Mesendoderm (in vitro differentiated cells): ENCODE results near the gene EGLN2.
"Not testable (repeated sequence)": the region's sequence is repeated elsewhere in the genome, so short reads cannot be mapped to it uniquely, and the experiment has no call there.

Experiments used
- DNase-seq: peaks from one replicate; pipeline ENCODE4 v3.0.0; 2013
- H2AK5ac ChIP-seq: 2 replicates; pipeline ENCODE4 v1.6.1; 2013; ENCODE audit warnings: low read length, inconsistent platforms
- H2BK120ac ChIP-seq: 2 replicates; pipeline ENCODE4 v1.6.1; 2013; ENCODE audit warnings: low read depth, mild to moderate bottlenecking, low read length, moderate library complexity, mixed read lengths
- H2BK15ac ChIP-seq: replicated peaks from 2 replicates; pipeline ENCODE4 v1.6.1; 2013; ENCODE audit warnings: low read depth, mild to moderate bottlenecking, moderate library complexity
- H2BK5ac ChIP-seq: 2 replicates; pipeline ENCODE4 v1.6.1; 2013; ENCODE audit warnings: low read length, inconsistent platforms
- H3K18ac ChIP-seq: 2 replicates; pipeline ENCODE4 v1.6.1; 2013; ENCODE audit warnings: mild to moderate bottlenecking, low read length, mixed read lengths
- H3K23ac ChIP-seq: one replicate; pipeline ENCODE4 v1.6.1; 2013; ENCODE audit warnings: low read length
- H3K27ac ChIP-seq: 2 replicates; pipeline ENCODE4 v1.5.1; 2013; ENCODE audit warnings: low read depth, mild to moderate bottlenecking, inconsistent platforms, low read length, moderate library complexity
- H3K27me3 ChIP-seq: 2 replicates; pipeline ENCODE4 v1.6.1; 2013; ENCODE audit warnings: low read length, control low read depth, mild to moderate bottlenecking, inconsistent platforms; ENCODE audit not compliant: insufficient read depth, poor library complexity
- H3K36me3 ChIP-seq: 2 replicates; pipeline ENCODE4 v1.6.1; 2013; ENCODE audit warnings: low read length, inconsistent platforms; ENCODE audit not compliant: control insufficient read depth, insufficient read depth
- H3K4ac ChIP-seq: one replicate; pipeline ENCODE4 v1.6.1; 2013; ENCODE audit warnings: low read depth, mild to moderate bottlenecking, low read length, moderate library complexity
- H3K4me1 ChIP-seq: 2 replicates; pipeline ENCODE4 v1.6.1; 2013; ENCODE audit warnings: low read depth, low read length, inconsistent platforms; ENCODE audit not compliant: control insufficient read depth
- H3K4me2 ChIP-seq: 2 replicates; pipeline ENCODE4 v1.6.1; 2013; ENCODE audit warnings: low read length
- H3K4me3 ChIP-seq: 2 replicates; pipeline ENCODE4 v1.5.1; 2013; ENCODE audit warnings: mild to moderate bottlenecking, low read length
- H3K56ac ChIP-seq: one replicate; pipeline ENCODE4 v1.6.1; 2013; ENCODE audit warnings: low read length
- H3K79me1 ChIP-seq: 2 replicates; pipeline ENCODE4 v1.6.1; 2013; ENCODE audit warnings: low read length, inconsistent platforms
- H3K79me2 ChIP-seq: 2 replicates; pipeline ENCODE4 v1.6.1; 2013; ENCODE audit warnings: mild to moderate bottlenecking, low read length; ENCODE audit not compliant: control insufficient read depth, insufficient read depth
- H3K9ac ChIP-seq: 2 replicates; pipeline ENCODE4 v1.6.1; 2013; ENCODE audit warnings: low read length, inconsistent platforms
- H4K5ac ChIP-seq: one replicate; pipeline ENCODE4 v1.6.1; 2013; ENCODE audit warnings: low read length
- H4K8ac ChIP-seq: one replicate; pipeline ENCODE4 v1.6.1; 2013; ENCODE audit warnings: low read depth, mild to moderate bottlenecking, control low read depth, low read length, moderate library complexity
- WGBS: extraction: QIAGEN DNeasy Blood & Tissue Kit; methylation state at CpG from one replicate; pipeline ENCODE4 v1.1.7; 2013; ENCODE audit warnings: low lambda C conversion rate, missing lambda C conversion rate; ENCODE audit not compliant: insufficient coverage; ENCODE audit errors: extremely low coverage; 5-methylcytosine and 5-hydroxymethylcytosine counted together

The EGLN2 gene

GRCh38 chr19:40771101-40771862, 27.7 kb upstream of the EGLN2 start:
- not testable (repeated sequence) for H3K4me1 ChIP-seq, H4K5ac ChIP-seq, H3K36me3 ChIP-seq, H2AK5ac ChIP-seq, H4K8ac ChIP-seq, H3K27me3 ChIP-seq, H3K4me2 ChIP-seq, H3K56ac ChIP-seq, H2BK5ac ChIP-seq, H3K23ac ChIP-seq, H3K18ac ChIP-seq, H2BK120ac ChIP-seq, H2BK15ac ChIP-seq, H3K79me1 ChIP-seq, H3K4ac ChIP-seq, H3K79me2 ChIP-seq, H3K4me3 ChIP-seq, H3K27ac ChIP-seq, H3K9ac ChIP-seq
- WGBS, result no CpG with 5 or more reads among the region's 10 CpGs
- DNase-seq, result peak; percentile 47

GRCh38 chr19:40774916-40775631, 23.9 kb upstream of the EGLN2 start, which contains the start of gene MIA:
TSS of gene MIA (plus strand) at chr19:40775521. CDS start at chr19:40775543, 22 bp downstream.
- DNase-seq, result peak; percentile 36
- H3K4me2 ChIP-seq, result no peak within 1 kb of the TSS
- no peak within 1 kb of the TSS for H4K8ac ChIP-seq
- no peak within 1 kb of the TSS for H3K27ac ChIP-seq
- no peak within 1 kb of the TSS for H3K23ac ChIP-seq
- H3K4ac ChIP-seq, result no peak within 1 kb of the TSS
- no peak within 1 kb of the TSS for H2AK5ac ChIP-seq
- H3K79me1 ChIP-seq, result no peaks in the 10 kb centered on the region
- no peak within 1 kb of the TSS for H3K9ac ChIP-seq
- H3K56ac ChIP-seq, result no peak within 1 kb of the TSS
- no CpG with 5 or more reads among the region's 9 CpGs for WGBS
- no peaks in the 10 kb centered on the region for H3K36me3 ChIP-seq
- H4K5ac ChIP-seq, result no peak within 1 kb of the TSS
- no peak within 1 kb of the TSS for H2BK15ac ChIP-seq
- no peaks in the 10 kb centered on the region for H3K27me3 ChIP-seq
- no peaks in the 10 kb centered on the region for H3K79me2 ChIP-seq
- H2BK120ac ChIP-seq, result no peak within 1 kb of the TSS
- H3K4me3 ChIP-seq, result no peak within 1 kb of the TSS
- H2BK5ac ChIP-seq, result no peak within 1 kb of the TSS
- no peak within 1 kb of the TSS for H3K18ac ChIP-seq
- H3K4me1 ChIP-seq, result peaks cover 5% of the 10 kb centered on the region

- WGBS, result no CpG with 5 or more reads among the region's 10 CpGs
- Histone ChIP-seq H3K23ac (no peak overlapping the region), H3K4me2 (no peak overlapping the region)
Observed at GRCh38 chr19:40775632-40776022, 23.4 kb upstream of the EGLN2 start.

GRCh38 chr19:40776364-40776763, 22.6 kb upstream of the EGLN2 start:
- H4K8ac ChIP-seq, result no peak overlapping the region
- no peak overlapping the region for H2AK5ac ChIP-seq
- no peak overlapping the region for H2BK15ac ChIP-seq
- no peaks in the 10 kb centered on the region for H3K79me1 ChIP-seq
- H3K4me3 ChIP-seq, result no peak overlapping the region
- H3K79me2 ChIP-seq, result no peaks in the 10 kb centered on the region
- H3K56ac ChIP-seq, result no peak overlapping the region
- H4K5ac ChIP-seq, result no peak overlapping the region
- no peaks in the 10 kb centered on the region for H3K36me3 ChIP-seq
- H3K4ac ChIP-seq, result no peak overlapping the region
- no peak overlapping the region for H3K23ac ChIP-seq
- no peaks in the 10 kb centered on the region for H3K27me3 ChIP-seq
- no CpG with 5 or more reads among the region's 7 CpGs for WGBS
- H3K4me2 ChIP-seq, result no peak overlapping the region
- peaks cover 5% of the 10 kb centered on the region for H3K4me1 ChIP-seq
- H3K9ac ChIP-seq, result no peak overlapping the region
- H3K27ac ChIP-seq, result no peak overlapping the region
- H2BK120ac ChIP-seq, result no peak overlapping the region
- H3K18ac ChIP-seq, result no peak overlapping the region
- no peak overlapping the region for H2BK5ac ChIP-seq
- no peak for DNase-seq

More at GRCh38 chr19:40775632-40776022, 23.4 kb upstream of the EGLN2 start:
- no peaks in the 10 kb centered on the region for H3K79me2 ChIP-seq
- no peaks in the 10 kb centered on the region for H3K36me3 ChIP-seq
- no peak for DNase-seq
- H4K8ac ChIP-seq, result no peak overlapping the region
- no peak overlapping the region for H2BK5ac ChIP-seq
- H3K4ac ChIP-seq, result no peak overlapping the region
- H3K56ac ChIP-seq, result no peak overlapping the region
- H3K9ac ChIP-seq, result no peak overlapping the region
- H3K4me1 ChIP-seq, result peaks cover 5% of the 10 kb centered on the region
- no peak overlapping the region for H4K5ac ChIP-seq
- no peak overlapping the region for H3K18ac ChIP-seq
- H3K27me3 ChIP-seq, result no peaks in the 10 kb centered on the region
- no peak overlapping the region for H3K27ac ChIP-seq
- H2BK120ac ChIP-seq, result no peak overlapping the region
- no peak overlapping the region for H2AK5ac ChIP-seq
- no peak overlapping the region for H3K4me3 ChIP-seq
- no peaks in the 10 kb centered on the region for H3K79me1 ChIP-seq
- no peak overlapping the region for H2BK15ac ChIP-seq

GRCh38 chr19:40776932-40777644, 21.9 kb upstream of the EGLN2 start:
- Histone ChIP-seq H2BK15ac (no peak overlapping the region), H3K36me3 (no peaks in the 10 kb centered on the region), H4K8ac (peak overlapping the region; percentile 14), H3K4me1 (peaks cover 5% of the 10 kb centered on the region), H3K23ac (no peak overlapping the region), H3K27ac (peak overlapping the region; percentile 89), H3K79me2 (no peaks in the 10 kb centered on the region), H3K4ac (no peak overlapping the region), H3K27me3 (no peaks in the 10 kb centered on the region), H2BK5ac (no peak overlapping the region), H3K18ac (peak overlapping the region; percentile 77), H3K4me3 (peak overlapping the region; percentile 48), H3K56ac (peak overlapping the region; percentile 93), H3K4me2 (peak overlapping the region; percentile 94), H3K79me1 (no peaks in the 10 kb centered on the region), H3K9ac (peak overlapping the region; percentile 89), H4K5ac (peak overlapping the region; percentile 91), H2AK5ac (no peak overlapping the region), H2BK120ac (no peak overlapping the region)
- WGBS, result no CpG with 5 or more reads among the region's 13 CpGs
- DNase-seq, result peak; percentile 98
